GM18499 (cell line): ENCODE measurements around the gene RNF4.
"Not testable (repeated sequence)": the region's sequence is repeated elsewhere in the genome, so short reads cannot be mapped to it uniquely, and the experiment has no call there.

ENCODE experiments used
- ATAC-seq: cut with Tn5 transposase; IDR thresholded peaks from one replicate; pipeline ENCODE4 v1.9.1; 2021; ENCODE audit warnings: moderate number of reproducible peaks; ENCODE audit not compliant: insufficient read depth, unreplicated experiment

RNF4 gene

GRCh38 chr4:2457481-2458295, 11.2 kb upstream of the RNF4 start:
- ATAC-seq, result no peak

- ATAC-seq, result no peak
These were observed 10.1 kb upstream of the RNF4 start for GRCh38 chr4:2458546-2459491.

DNA sequence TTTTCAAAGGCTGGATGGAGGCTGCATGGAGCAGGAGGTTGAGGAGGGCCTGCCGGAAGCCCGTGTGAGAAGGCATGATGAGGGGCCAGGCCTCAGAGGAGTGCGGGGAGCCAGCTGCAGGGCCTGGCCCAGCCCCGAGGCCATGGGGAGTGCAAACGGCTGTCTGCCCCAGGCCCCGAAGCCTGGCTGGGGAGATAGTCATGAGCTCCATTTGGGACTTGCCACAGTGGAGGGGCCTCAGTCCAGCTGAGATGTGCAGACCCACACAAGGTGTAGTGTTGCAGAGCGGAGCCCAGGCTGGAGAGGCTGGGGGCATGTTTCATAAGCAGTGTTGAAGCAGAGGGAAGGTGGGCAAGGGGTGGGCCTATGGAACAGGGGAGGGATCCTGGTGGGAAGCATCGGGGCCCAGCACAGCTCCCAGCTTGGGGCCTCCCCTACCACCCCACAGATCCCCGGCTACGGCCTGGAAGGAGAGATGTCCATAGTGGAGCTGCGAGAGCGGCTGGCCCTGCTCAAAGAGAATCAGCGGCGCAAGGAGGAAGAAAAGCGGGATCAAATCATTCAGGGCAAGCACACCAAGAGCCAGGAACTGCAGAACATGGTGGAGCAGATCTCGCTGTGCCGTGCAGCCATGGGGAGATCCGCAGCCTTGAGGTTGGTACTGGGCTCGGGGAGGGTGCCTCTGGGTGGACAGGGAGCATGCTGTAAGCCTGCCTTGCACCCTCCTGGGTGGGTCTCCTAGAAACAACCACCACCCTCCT, 9.1 kb upstream of the RNF4 start:
- no peak for ATAC-seq

DNA sequence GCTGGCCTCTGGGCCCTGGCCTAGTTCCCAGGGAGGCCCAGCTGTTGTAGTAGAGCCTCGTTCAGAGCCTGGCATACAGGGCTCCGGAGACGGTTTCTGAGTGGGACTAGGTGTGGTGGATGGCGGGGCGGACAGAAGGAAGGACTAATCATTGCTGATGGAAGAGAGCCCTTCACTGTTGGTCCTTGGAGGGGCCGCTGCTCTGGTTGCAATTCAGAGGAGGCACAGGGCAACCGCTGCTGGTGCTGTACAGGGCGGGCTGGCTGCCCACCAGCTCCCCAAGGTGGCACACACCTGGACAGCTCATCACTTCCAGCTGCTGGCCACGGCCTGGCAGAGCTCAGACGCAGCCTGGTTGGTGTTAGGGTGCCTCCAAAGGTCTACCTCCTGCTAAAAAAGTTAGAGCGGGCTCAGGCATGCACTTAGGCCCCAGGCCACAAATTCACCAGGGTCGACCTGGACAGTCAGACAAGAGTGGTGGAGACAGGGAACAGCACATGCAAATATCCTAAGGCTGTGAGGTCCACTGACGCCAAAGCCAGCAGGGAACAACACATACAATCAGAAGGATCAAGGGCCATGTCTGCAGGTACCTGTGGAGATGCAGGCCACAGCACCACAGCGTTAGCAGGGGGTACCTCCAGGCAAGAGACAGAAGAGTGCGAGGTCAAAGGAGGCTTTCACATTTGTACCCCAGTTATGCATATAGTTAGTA, 7.5 kb upstream of the RNF4 start:
- no peak for ATAC-seq

DNA sequence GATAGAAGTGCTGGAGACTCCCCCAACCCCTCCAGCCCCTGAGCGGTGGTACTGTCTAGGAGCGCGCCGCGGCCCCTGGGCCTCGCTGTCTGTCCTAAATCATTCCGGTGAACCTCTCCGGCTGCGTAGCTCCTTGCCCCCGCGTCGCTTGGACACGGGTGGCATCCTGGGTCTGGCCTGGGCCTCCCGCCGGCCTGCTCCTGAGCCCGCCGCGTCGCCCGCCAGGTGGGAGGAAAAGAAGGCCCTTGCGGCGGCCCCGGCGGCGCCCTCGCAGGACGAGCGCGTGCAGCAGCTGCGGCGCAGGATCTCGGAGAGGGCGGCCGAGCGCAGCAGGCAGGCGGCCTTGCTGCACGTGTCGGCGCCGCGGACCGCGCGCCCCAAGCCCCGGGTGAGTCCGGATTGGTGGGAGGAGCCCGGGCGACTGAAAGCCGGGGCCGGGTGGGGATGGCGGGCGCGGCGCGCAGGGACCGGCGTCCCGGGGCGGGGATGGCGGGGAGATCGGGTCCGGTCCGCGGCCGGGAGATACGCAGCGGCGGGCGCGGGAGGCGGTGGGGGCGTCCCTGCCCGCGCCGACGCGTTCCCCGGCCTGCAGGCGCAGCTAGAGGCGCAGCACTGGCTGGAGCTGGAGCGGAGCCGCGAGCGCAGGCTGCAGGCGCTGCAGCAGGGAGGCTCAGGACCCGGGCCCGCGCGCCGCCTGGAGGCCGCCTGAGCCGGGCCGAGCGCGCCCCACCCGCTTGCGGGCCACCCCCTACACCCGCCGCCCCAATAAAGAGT, 6.5 kb upstream of the RNF4 start:
- no peak for ATAC-seq

- ATAC-seq, result no peak
These were observed 5.7 kb upstream of the RNF4 start for GRCh38 chr4:2462992-2463762.

DNA sequence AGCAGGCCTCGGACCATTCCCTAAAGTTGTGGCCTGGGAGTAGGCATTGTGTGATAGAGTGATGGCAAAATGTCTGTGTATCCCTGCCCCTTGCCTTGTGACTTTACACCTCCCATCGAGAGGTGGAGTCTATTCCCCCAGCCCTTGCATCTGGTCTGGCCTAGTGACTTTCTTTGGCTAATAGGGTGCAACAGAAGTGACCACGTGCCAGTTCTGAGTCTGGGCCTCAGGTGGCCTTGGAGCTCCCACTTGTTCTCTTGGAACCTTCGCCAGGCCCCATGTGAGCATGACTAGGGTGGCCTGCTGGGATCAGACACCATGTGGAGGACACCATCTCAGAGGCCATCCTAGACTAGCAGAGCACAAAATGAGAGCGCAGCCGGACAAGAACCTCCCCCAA, 3.9 kb upstream of the RNF4 start:
- ATAC-seq, result no peak

DNA sequence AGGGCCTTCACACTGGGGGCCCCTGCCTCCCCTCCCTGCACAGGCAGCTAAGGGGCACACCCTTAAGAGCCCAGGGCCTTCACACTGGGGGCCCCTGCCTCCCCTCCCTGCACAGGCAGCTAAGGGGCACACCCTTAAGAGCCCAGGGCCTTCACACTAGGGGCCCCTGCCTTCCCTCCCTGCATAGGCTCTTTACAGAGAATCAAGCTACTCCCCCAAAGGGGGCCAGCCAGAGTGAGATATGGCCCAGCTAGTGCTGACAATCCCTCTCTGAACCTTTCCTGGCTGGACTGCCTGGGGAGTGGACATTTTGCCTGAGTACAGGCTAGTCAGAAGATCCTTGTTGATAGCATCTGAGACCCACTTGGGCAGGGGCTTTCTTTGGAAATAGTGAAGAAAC, 3.4 kb upstream of the RNF4 start:
- ATAC-seq, result not testable (repeated sequence)

DNA sequence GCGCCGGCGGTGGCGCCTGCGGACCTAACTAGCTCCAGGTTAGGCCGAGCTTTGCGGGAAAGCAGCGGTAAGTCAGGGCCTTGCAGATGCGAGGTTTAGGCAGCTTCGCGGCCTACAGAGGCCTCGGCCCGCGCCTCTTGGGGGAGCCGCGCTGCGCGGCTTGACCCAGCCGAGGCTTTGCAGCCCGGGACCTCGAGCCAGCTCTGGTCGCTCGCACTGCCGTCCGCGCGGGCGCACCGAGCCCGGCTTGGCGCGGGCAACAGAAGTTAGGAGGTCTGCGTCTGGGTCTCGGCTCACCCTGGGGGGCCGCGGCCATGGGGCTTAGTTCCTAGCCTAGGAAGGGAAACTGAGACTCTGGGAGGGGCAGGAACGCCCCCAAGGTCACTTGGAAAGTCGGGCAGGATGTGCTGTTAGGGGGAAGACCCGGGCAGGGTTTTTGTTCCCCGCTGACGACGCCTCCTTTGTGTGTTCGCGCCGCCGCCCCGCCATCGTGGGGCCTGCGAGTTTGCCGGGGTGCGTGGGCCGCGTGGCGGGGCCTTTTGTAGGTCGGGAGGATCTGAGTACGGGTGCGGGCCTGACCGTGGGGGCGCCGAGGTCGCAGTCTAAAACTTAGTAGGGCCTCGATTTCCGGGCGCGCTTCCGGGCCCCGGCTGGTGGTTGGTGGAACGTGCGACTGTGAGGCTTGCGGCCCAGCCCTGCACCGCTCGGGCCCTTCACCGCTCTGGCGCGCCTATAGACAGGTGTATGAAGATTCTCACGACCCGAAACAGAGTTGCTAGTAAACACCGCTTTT, 482 bp downstream of the RNF4 start:
- peak; percentile 39 for ATAC-seq

GRCh38 chr4:2470791-2471190, 1.9 kb downstream of the RNF4 start:
- no peak for ATAC-seq

GRCh38 chr4:2472187-2472586, 3.3 kb downstream of the RNF4 start:
- no peak for ATAC-seq

DNA sequence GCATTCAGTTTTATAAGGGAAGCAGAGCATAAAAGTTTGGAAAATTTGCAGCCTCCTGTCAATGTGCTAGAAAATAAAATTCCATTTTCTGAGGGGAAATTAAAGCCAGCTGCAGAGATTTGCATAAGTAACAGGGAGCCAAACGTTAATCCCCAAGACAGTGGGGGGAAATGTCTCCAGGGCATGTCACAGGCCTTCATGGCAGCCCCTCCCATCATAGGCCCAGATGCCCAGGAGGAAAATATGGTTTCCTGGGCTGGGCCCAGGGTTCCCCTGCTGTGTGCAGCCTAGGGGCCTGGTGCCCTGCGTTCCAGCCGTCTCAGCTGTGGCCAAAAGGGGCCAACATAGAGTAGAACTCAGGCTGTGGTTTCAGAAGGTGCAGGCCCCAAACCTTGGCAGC, 9.3 kb downstream of the RNF4 start:
- no peak for ATAC-seq

DNA sequence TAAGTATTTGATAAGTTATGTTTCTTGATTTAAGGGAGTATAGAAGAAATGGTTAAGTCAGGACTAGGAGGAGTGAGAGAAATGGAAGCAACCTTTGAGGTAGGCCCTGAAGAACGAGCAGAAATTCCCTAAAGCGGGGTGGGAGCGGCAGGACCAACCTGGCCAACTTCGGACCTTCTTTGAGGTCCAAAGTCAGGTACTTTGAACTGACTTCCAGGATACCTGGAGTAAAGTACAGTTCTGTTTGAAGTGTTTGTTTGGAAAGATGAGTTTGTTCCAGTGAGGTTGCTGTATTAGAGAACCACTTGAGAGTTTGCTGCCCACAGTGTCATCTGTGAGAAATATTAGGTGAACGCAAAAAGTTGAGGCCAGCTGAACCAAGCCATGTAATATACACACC, 11.7 kb downstream of the RNF4 start:
- ATAC-seq, result no peak

GRCh38 chr4:2482192-2482591, 13.3 kb downstream of the RNF4 start:
- ATAC-seq, result no peak

DNA sequence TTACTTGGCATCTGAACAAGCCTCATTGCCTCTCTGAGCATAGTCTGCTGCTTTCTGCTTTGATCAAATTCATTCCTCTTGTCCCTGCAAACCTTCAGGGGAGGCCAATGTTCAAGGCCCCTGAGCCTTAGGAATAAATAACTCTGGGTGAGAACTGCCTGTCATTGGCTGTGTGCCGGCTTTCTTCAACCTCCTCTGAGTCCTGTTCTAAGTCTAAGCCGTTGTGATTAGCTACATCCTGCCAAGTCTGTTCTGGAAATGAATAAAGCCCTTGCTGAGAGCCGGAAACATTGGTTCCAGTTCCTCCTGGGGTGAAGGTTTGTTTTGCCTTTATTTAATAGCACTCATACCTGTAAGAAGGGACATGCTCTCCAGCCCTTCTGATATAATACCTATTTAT, 13.8 kb downstream of the RNF4 start:
- peak; percentile 52 for ATAC-seq

GRCh38 chr4:2483237-2483636, 14.3 kb downstream of the RNF4 start:
- no peak for ATAC-seq

DNA sequence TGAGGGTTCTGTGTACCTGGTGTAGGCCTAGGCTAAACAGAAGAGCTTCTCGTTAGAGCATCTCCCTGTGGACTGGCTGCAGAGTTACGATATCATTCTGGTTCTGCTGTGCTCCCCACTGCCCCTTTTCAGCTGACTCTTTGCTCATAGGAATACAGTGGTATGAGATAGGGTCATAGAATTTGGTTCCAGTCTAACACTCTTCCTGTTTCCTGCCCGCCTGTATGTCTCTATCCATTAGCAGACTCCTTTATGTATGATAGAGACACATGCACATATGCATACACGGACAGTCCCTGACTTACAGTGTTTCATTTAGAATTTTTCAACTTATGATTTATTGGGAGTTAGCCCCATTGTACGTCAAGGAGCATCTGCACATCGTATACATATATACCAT, 15.3 kb downstream of the RNF4 start:
- no peak for ATAC-seq

GRCh38 chr4:2484993-2485392, 16.1 kb downstream of the RNF4 start:
- no peak for ATAC-seq
